ENCODE data around the gene GRIN2C.

The GRIN2C gene

DNA sequence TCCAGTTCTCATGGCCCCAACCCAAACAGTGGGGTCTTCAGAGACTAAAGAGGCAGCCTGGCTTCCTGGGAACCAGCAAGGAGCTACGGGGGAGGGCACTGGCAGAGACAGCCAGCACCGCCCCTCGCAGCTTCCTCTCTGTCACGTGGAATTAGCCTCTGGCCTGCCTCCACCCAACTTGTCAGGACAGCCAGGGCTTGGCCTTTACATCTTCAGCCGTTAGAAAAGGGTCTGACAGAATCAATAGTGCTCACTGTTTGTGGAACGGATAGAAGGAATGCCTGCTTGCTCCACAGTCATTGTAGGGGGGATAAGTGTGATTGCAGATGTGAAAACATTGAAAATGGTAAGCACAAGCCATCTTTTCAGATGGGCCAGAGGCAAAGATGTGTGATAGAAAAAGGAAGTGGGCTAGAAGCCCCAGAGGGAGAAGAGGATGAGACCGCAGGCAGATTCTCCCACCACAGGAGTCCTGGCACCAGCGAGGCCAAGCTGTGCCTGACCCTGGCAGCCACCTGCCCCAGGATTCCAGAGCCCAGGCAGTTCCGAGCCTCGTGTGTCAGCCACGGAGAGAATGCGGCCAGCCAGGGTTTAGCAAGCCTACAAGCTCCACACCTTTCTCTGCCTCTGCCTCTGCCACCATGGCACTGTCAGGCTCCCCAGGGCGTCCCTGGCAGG lies 18.6 kb downstream of the GRIN2C start:
- Histone ChIP-seq H3K36me3 (ENCODE audit: insufficient read depth, low read length) (peaks cover 2% of the 10 kb centered on the region; the same call in 1 of the 2 replicates), H3K27ac (ENCODE audit: low read depth, low read length, poor library complexity, severe bottlenecking) (no peak overlapping the region), H3K9me3 (ENCODE audit: low read length) (no peaks in the 10 kb centered on the region), H3K4me3 (ENCODE audit: low read depth, low read length, poor library complexity, severe bottlenecking) (no peak overlapping the region), H3K27me3 (ENCODE audit: insufficient read depth, low read length) (no peaks in the 10 kb centered on the region), H3K79me2 (ENCODE audit: insufficient read depth, low read length) (no peaks in the 10 kb centered on the region), H3K9me2 (ENCODE audit: low read depth, low read length) (no peaks in the 10 kb centered on the region), H3F3A (ENCODE audit: insufficient read depth, low read length) (no peaks in the 10 kb centered on the region), H3K4me2 (ENCODE audit: low read length) (no peak overlapping the region), H2AFZ (ENCODE audit: low read length) (no peak overlapping the region), H3K9ac (ENCODE audit: low read length) (no peak overlapping the region), H3K4me1 (ENCODE audit: insufficient read depth, low read length, severe bottlenecking) (peaks cover 9% of the 10 kb centered on the region), H4K20me1 (ENCODE audit: insufficient read depth, low read length) (no peaks in the 10 kb centered on the region)
- TF ChIP-seq EZH2 (IDR thresholded peaks at IDR 0.05; ENCODE audit: borderline replicate concordance, low read length): no peak
- TF ChIP-seq CTCF (IDR thresholded peaks at IDR 0.05; ENCODE audit: low read length): no peak

DNA sequence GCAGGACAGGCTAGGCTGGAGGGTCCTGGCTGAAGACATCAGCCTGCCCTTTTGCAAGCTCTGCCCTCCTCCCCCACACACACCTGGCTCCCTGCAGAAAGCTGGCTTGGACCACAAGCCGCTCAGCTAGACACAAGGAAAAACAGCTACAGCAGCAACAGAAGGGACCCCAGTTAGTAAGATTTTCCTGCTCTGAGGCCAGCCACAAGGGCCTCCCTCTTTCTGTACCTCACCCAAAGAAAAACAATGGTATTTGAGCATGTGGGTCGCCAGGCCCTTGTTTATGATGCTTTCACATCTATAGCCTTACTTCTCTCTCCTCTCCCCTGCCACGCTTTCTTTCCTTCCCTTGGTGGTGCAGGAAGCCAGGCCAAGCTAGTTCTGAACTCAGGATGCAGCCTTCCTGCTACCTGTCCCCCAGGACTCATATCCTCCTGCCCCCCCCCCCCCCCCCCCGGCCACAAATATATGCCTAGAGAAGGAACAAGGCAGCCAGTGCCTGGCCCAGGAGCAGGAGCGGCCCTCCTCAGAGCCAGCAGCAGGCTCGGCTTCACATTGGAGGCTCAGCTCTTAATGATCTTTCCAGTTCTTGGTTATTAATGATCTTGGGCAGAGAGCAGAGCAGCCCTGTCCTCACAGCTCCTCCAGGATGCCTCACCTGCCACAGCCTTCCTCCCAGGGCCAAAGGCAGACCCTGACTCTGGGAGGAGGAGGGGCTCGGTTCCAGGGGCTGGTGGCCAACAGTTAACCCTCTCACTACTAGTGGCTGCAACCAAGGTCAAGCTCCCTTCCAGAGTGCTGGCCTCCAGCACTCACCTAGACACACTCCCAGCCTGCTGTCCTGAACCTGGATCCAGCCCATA lies 19.5 kb downstream of the GRIN2C start:
- Histone ChIP-seq H3K36me3 (ENCODE audit: insufficient read depth, low read length) (peaks cover 4% of the 10 kb centered on the region; the same call in 1 of the 2 replicates), H3K9me2 (ENCODE audit: low read depth, low read length) (no peaks in the 10 kb centered on the region), H3K79me2 (ENCODE audit: insufficient read depth, low read length) (no peaks in the 10 kb centered on the region), H2AFZ (ENCODE audit: low read length) (no peak overlapping the region), H3K4me1 (ENCODE audit: insufficient read depth, low read length, severe bottlenecking) (peaks cover 9% of the 10 kb centered on the region), H3K27ac (ENCODE audit: low read depth, low read length, poor library complexity, severe bottlenecking) (no peak overlapping the region), H3K27me3 (ENCODE audit: insufficient read depth, low read length) (no peaks in the 10 kb centered on the region), H4K20me1 (ENCODE audit: insufficient read depth, low read length) (no peaks in the 10 kb centered on the region), H3F3A (ENCODE audit: insufficient read depth, low read length) (no peaks in the 10 kb centered on the region), H3K4me2 (ENCODE audit: low read length) (no peak overlapping the region), H3K9me3 (ENCODE audit: low read length) (no peaks in the 10 kb centered on the region), H3K9ac (ENCODE audit: low read length) (no peak overlapping the region), H3K4me3 (ENCODE audit: low read depth, low read length, poor library complexity, severe bottlenecking) (no peak overlapping the region)
- TF ChIP-seq CTCF (IDR thresholded peaks at IDR 0.05; ENCODE audit: low read length) (no peak), EZH2 (IDR thresholded peaks at IDR 0.05; ENCODE audit: borderline replicate concordance, low read length) (no peak)

- Histone ChIP-seq H3F3A (ENCODE audit: insufficient read depth, low read length) (no peaks in the 10 kb centered on the region), H3K4me1 (ENCODE audit: insufficient read depth, low read length, severe bottlenecking) (peaks cover 18% of the 10 kb centered on the region), H3K27me3 (ENCODE audit: insufficient read depth, low read length) (no peaks in the 10 kb centered on the region), H3K27ac (ENCODE audit: low read depth, low read length, poor library complexity, severe bottlenecking) (no peak overlapping the region), H3K4me3 (ENCODE audit: low read depth, low read length, poor library complexity, severe bottlenecking) (no peak overlapping the region), H2AFZ (ENCODE audit: low read length) (no peak overlapping the region), H3K36me3 (ENCODE audit: insufficient read depth, low read length) (peaks cover 4% of the 10 kb centered on the region; the same call in 1 of the 2 replicates), H3K9ac (ENCODE audit: low read length) (no peak overlapping the region), H3K9me3 (ENCODE audit: low read length) (no peaks in the 10 kb centered on the region), H3K79me2 (ENCODE audit: insufficient read depth, low read length) (no peaks in the 10 kb centered on the region), H4K20me1 (ENCODE audit: insufficient read depth, low read length) (no peaks in the 10 kb centered on the region), H3K9me2 (ENCODE audit: low read depth, low read length) (no peaks in the 10 kb centered on the region), H3K4me2 (ENCODE audit: low read length) (no peak overlapping the region)
- TF ChIP-seq EZH2 (IDR thresholded peaks at IDR 0.05; ENCODE audit: borderline replicate concordance, low read length) (no peak), CTCF (IDR thresholded peaks at IDR 0.05; ENCODE audit: low read length) (no peak)
Observed at GRCh38 chr17:74838274-74838673, 21.4 kb downstream of the GRIN2C start.

Measured in OCI-LY1 (cell line).